Measurements from ENCODE around the gene ASIC3.
A peak's percentile ranks its signal among the peaks of the same experiment; 100 is the strongest.
"Not testable (repeated sequence)": the region's sequence is repeated elsewhere in the genome, so short reads cannot be mapped to it uniquely, and the experiment has no call there.

Gene ASIC3

GRCh38 chr7:151014950-151015349 is 33.4 kb upstream of the ASIC3 start:
- DNase-seq, result no peak

GRCh38 chr7:151015967-151016366 is 32.4 kb upstream of the ASIC3 start:
- DNase-seq, result no peak

GRCh38 chr7:151016505-151016904 is 31.8 kb upstream of the ASIC3 start:
- no peak for DNase-seq

- no peak for DNase-seq
These were observed 31.4 kb upstream of the ASIC3 start for GRCh38 chr7:151016942-151017341.

- no peak for DNase-seq
These were observed 30.9 kb upstream of the ASIC3 start for GRCh38 chr7:151017370-151017952.

- peak; percentile 64 for DNase-seq
These were observed 30.3 kb upstream of the ASIC3 start for GRCh38 chr7:151017953-151018420.

GRCh38 chr7:151018421-151019129 is 29.8 kb upstream of the ASIC3 start:
- peak; percentile 49 for DNase-seq

GRCh38 chr7:151019130-151019447 is 29.2 kb upstream of the ASIC3 start:
- no peak for DNase-seq

- DNase-seq, result no peak
These were observed 28.1 kb upstream of the ASIC3 start for GRCh38 chr7:151020231-151020630.

- DNase-seq, result no peak
These were observed 25.1 kb upstream of the ASIC3 start for GRCh38 chr7:151023232-151023631.

- no peak for DNase-seq
These were observed 23.8 kb upstream of the ASIC3 start, which contains the start of gene ATG9B for GRCh38 chr7:151024435-151025056. TSS of gene ATG9B (minus strand) at chr7:151024494. CDS start at chr7:151024423, 71 bp downstream.

GRCh38 chr7:151025924-151026671 is 22.2 kb upstream of the ASIC3 start:
- DNase-seq, result peak; percentile 26

GRCh38 chr7:151026771-151027727 is 21.3 kb upstream of the ASIC3 start:
- peak; percentile 89 for DNase-seq

GRCh38 chr7:151027728-151028130 is 20.6 kb upstream of the ASIC3 start:
- DNase-seq, result not testable (repeated sequence)

GRCh38 chr7:151028131-151028947 is 20.0 kb upstream of the ASIC3 start, which contains the start of gene ABCB8:
TSS of gene ABCB8 (plus strand) at chr7:151028450. CDS start at chr7:151028516, 66 bp downstream.
- DNase-seq, result peak; percentile 99

- no peak for DNase-seq
These were observed 19.3 kb upstream of the ASIC3 start for GRCh38 chr7:151028948-151029501.

GRCh38 chr7:151031011-151031410 is 17.3 kb upstream of the ASIC3 start:
- DNase-seq, result no peak

- DNase-seq, result no peak
These were observed 15.1 kb upstream of the ASIC3 start for GRCh38 chr7:151032936-151033863.

GRCh38 chr7:151033864-151034249 is 14.5 kb upstream of the ASIC3 start:
- no peak for DNase-seq
